Measurements from ENCODE around the gene MTHFD1L. TPM values are rescaled to one million over a fixed set of nuclear protein-coding genes. Genes with fewer than 3 reads are reported as not detected.

MTHFD1L gene
- total RNA-seq, 4 donors from 2014 or later: 4.7 to 45.9 (median 24.0) TPM

DNA sequence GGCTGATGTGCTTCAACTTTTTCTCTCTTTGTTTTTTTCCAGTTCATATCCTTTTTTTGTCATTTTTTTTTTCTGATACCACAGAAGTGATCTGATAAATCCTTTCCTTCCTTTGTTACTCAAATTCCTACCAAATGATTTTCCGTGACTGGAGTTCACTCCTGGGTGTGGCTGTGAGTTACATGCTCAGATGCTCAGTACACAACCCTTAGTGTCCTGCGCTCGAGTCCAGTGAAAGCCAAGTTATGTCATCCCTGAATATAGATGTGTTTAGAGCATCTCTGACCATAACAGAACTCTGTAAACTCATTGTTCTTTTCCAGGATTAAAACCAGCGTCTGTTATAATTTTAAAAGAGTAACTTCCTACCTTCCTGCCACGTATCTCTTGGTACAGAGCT, 227.1 kb downstream of the MTHFD1L start:
- ATAC-seq (ENCODE audit: low FRiP score) (no peak), DNase-seq (ENCODE audit: low spot score) (no peak)
- TF ChIP-seq, protein P1, sequence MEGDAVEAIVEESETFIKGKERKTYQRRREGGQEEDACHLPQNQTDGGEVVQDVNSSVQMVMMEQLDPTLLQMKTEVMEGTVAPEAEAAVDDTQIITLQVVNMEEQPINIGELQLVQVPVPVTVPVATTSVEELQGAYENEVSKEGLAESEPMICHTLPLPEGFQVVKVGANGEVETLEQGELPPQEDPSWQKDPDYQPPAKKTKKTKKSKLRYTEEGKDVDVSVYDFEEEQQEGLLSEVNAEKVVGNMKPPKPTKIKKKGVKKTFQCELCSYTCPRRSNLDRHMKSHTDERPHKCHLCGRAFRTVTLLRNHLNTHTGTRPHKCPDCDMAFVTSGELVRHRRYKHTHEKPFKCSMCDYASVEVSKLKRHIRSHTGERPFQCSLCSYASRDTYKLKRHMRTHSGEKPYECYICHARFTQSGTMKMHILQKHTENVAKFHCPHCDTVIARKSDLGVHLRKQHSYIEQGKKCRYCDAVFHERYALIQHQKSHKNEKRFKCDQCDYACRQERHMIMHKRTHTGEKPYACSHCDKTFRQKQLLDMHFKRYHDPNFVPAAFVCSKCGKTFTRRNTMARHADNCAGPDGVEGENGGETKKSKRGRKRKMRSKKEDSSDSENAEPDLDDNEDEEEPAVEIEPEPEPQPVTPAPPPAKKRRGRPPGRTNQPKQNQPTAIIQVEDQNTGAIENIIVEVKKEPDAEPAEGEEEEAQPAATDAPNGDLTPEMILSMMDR (IDR thresholded peaks at IDR 0.05): no peak

GRCh38 chr6:151093706-151094105, 228.2 kb downstream of the MTHFD1L start:
- no peak for ATAC-seq (ENCODE audit: low FRiP score)
- no peak for DNase-seq (ENCODE audit: low spot score)
- TF ChIP-seq, protein P1 (IDR thresholded peaks at IDR 0.05): no peak

- ATAC-seq (ENCODE audit: low FRiP score) (no peak), DNase-seq (ENCODE audit: low spot score) (no peak)
- TF ChIP-seq, protein P1 (IDR thresholded peaks at IDR 0.05): no peak
These were observed 230.2 kb downstream of the MTHFD1L start for GRCh38 chr6:151095538-151096254.

- TF ChIP-seq, protein P1 (IDR thresholded peaks at IDR 0.05): no peak
- no peak for ATAC-seq (ENCODE audit: low FRiP score)
- no peak for DNase-seq (ENCODE audit: low spot score)
These were observed 230.7 kb downstream of the MTHFD1L start for GRCh38 chr6:151096255-151096612.

DNA sequence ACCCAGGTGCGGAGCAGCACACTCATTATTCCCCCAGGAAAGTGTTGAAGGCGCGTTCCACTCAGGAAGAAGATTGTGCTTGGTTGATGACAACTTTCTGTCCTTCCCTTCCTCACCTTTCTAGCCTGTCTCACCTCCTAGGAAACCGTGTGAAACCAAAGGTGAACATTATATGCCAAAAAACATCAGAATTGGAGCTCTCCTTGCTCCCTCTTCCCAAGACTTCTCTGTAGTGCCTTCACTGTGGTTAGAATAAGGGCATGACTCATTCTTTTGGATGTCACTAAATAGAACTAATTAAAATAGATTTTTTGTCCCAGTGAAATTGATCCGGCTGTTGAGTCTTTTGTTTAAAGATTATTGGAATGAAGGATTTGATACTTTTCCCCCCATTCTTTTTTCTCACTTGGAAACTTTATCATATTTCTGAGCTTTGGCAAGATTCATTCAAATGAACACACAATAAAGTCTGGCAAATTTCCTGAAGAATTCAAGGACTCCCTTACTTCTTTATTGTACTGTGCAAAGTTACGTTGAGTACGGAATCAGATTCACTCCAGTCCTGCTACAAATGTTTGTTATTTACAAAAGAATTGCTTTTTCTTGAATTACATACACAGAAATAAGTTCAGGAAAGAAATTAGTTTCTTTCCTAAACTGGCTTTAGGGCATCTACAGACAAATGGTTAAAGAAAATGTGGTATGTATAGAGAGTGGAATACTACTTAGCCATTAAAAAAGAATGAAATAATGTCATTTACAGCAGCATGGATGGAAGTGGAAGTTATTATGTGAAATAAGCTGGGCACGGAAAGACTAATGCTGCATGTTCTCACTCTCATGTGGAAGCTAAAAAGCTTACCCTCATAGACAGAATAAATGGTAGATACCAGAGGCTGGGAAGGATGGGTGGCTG, 231.4 kb downstream of the MTHFD1L start:
- TF ChIP-seq, protein P1 (IDR thresholded peaks at IDR 0.05): no peak
- no peak for DNase-seq (ENCODE audit: low spot score)

GRCh38 chr6:151098166-151098565, 232.7 kb downstream of the MTHFD1L start:
- no peak for DNase-seq (ENCODE audit: low spot score)
- TF ChIP-seq, protein P1 (IDR thresholded peaks at IDR 0.05): no peak
- ATAC-seq (ENCODE audit: low FRiP score): no peak

More for the DNA sequence above, 231.4 kb downstream of the MTHFD1L start:
- no peak for ATAC-seq (ENCODE audit: low FRiP score)
